M059J (cell line): Measurements from ENCODE around the gene FJX1. TPM values are rescaled to one million over a fixed set of nuclear protein-coding genes. Genes with fewer than 3 reads are reported as not detected.
A peak's percentile ranks its signal among the peaks of the same experiment; 100 is the strongest.

Experiments
- DNase-seq: peaks from one replicate; pipeline ENCODE4 v3.0.0-alpha.2; 2012; ENCODE audit warnings: low read depth
- total RNA-seq: library from RNA; depleted of rRNA; stranded (reverse); fragments of >200 nt; shearing (Covaris generic); gene quantifications from 2 replicates; pipeline ENCODE4 v1.2.3, GENCODE V29; 2014; rRNA removed

The FJX1 gene, protein sequence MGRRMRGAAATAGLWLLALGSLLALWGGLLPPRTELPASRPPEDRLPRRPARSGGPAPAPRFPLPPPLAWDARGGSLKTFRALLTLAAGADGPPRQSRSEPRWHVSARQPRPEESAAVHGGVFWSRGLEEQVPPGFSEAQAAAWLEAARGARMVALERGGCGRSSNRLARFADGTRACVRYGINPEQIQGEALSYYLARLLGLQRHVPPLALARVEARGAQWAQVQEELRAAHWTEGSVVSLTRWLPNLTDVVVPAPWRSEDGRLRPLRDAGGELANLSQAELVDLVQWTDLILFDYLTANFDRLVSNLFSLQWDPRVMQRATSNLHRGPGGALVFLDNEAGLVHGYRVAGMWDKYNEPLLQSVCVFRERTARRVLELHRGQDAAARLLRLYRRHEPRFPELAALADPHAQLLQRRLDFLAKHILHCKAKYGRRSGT
- 10.5 and 14.4 TPM in 2 replicates for total RNA-seq

DNA sequence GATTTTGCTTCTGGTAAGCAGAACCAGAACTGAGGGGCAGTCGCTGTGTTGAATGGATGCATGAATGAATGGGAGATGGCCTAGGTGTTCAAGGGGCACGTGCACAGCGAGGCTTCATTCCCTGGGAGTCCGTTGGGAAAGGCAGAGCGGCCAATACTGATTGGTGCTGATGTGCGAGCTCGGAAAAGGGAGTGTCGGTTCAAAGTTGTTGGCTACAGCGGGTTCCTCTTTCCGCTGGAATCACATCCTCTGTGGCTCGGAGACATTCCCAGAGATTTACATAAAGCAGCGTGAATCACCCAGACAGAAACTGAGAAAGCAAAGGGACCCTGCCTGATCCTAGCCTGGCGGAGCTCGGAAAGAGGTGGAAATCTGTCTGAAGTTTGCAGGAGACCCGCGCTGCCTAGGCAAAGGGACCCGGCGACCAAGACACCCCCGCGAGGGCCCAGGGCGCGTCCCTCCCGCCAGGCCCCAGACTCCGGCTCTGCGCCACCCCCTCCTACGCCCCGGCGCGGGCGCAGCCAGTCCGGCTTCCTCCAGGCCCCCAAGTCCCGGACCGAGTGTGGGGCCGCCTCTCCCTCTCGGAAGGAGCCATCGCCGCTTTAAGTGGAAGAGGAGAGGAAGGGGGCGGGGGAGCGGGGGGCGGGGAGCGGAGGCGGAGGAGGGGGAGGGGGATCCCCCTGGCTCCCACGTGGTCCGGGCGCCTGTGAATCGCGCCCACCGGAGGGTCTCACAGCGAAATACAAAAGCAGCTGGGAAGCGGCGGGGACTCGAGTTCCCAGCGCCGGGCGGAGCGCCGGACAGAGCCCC lies at the start of gene FJX1:
TSS of gene FJX1 (plus strand) at position 774 of the 810 bp plus-strand sequence. CDS start 177 bp downstream, outside the sequence.
- peak; percentile 91 for DNase-seq

DNA sequence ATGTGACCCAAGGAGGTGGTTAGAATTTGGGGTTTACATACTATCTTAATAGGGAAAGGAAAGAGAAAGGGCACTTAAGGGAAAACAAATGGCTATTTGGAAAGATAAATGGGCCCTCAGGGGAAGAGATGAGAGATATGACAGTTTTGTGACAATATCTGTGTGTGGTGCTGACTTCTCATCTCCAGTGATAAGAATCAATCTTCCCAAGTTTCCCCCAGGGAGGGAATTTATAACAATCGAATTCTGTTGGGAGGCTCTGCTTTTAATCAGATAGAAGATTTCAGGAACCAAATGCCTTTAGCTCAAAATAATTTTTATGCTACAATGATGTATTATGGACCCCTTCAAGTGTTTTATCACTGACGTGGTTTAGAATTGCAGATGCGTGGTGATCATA lies 46.6 kb upstream of the FJX1 start:
- no peak for DNase-seq

DNA sequence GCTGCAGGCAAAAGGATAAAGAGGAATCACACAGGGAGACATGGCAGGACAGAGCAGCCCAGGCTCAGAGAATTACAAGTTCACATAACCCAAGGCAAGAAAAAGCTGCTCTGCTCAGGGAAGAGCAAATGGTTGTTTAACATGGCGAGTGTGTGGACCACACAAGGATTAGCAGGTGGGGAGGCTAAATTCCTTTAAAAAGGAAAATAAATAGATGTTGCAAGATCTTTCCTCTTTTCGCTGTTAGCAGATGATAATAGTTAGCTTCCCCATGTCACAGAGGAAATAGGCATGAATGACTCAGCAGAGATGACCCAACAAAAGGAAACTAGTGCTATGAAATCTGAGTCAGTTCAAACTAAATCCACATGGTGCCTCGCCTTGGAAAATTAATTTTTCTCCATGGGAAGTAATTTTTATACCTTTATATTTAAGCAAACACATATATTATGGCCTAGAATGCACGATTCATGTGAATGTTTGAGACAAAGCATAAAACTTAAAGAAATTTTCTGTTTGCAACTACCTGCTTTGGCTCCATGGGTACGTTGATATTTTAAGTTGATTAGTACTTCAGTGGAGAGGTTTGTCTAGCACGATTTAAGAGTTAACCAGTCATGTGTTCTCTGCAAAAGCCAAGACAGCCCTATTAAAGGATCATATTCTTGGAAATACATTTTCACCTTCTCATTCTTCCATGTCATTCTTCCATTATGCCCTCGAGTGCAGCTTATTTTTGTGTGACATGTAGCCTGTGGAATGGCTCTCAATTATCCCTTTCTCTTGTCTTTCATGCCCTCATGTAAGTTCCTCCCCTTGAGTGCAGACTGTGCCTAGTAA lies 38.5 kb upstream of the FJX1 start:
- peak; percentile 90 for DNase-seq

DNA sequence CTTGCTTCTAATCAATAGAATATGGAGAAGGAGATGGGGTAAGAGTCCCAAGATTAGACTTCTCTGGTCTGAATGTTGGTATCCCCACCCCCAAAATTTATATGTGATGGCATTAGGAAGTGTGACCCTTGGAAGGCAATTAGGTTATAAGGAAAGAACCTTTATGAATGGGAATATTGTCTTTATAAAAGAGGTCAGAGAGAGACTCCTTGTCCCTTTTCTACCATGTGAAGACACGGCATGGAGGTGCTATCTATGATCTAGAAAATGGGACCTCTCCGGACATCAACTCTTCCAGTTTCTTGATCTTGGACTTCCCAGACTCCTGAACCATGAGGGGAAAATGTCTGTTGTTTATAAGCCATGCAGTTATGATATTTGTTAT lies 37.9 kb upstream of the FJX1 start:
- DNase-seq: no peak

DNA sequence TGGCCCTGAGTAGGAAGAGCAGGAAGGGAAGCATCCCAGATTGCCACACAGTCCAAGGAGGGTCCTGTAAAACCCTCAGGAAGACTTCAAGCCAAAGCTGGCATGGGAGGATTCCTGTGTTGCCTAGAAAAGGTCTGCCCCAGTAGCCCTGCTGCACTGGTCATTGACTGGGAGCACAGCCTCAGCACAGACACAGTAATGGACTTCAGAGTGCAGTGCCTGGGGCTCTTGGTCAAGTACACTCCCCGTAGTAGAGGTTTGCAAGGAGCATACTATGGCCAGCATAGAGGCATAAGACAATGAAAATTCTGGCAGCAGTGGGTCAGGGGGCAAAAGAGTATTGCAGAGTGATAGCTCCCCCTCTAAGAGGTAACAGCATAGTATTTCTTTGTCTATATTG lies 36.2 kb upstream of the FJX1 start:
- peak; percentile 12 for DNase-seq

DNA sequence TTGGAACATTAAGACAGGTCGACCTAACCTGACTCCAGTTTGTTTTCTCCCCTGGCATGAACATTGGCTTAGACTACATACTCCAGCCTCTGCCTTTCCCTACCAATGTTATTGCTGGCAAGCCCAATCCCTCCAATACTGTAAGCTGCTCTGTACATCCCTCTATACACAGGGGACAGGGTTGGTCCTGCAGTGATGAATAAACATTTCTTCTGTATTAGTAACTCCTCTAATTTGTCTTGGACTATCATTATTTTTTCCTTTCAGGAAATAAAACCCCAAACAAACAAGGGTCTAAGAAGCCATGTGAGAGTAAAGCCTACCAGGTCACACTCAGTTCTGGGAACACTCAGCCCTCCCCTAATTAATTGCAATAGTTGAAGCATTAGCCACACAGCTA lies 35.1 kb upstream of the FJX1 start:
- DNase-seq: peak; percentile 46

DNA sequence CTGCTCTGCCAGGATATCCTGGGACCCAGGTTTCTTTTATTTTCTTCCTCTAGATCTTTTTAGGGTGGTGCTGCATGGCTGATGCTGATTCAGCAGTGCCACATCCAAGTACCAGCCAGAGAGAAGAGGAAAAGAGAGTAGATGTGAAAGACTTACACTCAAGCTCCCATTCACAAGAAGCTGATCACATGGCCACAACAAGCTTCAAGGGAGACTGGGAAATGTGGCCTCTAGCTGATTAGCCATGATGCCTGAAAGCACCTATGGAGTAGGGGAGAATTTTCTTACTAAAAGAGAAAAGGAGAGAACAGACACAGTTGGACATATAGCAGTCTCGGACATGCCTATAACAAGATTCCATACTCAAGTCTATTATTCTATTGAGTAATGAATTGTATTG lies 34.4 kb upstream of the FJX1 start:
- peak; percentile 55 for DNase-seq

DNA sequence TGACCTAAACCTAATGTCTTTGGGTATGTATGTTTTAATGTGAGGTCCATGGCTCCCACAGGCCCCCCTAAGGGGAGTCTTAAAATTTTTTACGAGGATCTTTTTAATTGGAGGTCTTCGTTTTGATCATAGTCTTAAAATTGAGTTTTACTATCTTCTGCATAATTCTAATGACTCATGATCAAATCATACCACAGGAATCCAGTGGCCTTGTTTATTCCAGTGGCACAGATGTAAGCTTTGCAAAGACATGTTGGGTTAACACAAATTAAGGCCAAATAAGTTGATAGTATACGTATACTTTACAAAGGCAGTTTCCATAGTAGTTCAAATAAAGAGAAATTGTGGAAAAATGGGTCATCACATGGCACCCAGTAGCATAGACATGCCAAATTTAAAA lies 33.9 kb upstream of the FJX1 start:
- DNase-seq: peak; percentile 86

DNA sequence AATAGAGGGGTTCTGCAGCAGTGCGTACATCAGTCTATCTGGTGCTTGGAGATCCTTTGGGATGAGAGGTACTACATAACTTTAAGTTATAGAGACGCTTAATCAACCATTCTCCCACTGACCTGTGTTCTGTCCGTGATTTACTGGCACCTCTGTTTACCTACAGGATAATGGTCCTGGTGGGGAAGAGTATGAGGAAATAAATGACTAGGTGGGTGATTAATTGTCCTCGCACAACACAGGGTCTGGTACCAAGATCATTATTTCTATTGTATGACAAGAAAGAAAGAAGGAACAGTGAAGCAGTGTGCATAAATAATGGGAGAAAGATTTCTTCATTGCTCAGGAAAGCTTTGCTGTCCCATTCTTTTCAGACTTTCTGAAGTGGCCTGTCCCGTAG lies 32.8 kb upstream of the FJX1 start:
- no peak for DNase-seq

DNA sequence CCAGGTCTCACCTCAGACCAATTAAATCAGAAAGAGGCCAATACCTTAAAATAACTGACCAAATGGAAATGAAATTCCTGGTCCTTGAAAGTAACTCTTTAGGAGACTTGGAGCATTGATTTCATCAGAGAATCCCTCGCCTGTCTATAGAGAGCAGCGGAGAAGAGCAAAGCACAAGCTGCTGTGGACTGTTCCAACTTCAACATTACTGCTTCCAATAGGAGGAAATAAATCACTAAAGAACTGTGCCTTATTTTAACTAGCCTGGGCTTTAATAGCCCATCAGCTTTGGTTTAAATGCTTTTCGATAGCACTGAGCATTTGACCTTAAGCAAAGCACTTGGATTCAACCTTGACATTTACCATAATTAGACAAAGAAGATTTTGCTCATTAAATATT lies 32.0 kb upstream of the FJX1 start:
- no peak for DNase-seq

DNA sequence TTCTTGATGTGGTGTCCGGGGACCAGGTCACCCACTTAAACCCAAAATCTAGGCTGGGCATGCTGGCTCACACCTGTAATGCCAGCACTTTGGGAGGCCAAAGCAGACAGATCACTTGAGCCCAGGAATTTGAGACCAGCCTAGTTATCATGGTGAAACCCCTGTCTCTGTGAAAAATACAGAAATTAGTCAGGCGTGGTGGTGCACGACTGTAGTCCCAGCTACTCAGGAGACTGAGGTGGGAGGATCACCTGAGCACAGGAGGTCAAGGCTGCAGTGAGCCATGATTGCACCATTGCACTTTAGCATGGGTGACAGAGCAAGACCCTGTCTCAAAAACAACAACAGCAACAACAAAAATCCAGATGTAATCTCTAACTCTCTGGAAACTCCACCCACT lies 30.3 kb upstream of the FJX1 start:
- no peak for DNase-seq

DNA sequence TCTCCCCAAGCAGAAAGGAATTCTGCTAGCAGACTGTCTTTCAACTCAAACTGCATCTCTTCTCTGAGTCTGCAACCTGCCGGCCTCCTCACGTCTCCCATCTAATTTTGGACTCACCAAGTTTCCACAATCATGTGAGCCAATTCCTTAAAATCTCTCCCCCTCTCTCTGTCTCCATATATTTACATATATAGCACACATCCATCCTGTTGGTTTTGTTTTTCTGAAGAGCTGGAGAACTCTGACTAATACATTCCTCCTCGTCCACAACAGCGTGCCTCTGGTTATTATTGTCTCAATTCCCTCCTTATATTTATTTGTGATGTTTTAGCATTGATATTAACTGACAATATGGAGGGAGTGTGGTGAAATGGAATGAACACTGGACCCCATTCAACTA lies 29.6 kb upstream of the FJX1 start:
- DNase-seq: peak; percentile 45

DNA sequence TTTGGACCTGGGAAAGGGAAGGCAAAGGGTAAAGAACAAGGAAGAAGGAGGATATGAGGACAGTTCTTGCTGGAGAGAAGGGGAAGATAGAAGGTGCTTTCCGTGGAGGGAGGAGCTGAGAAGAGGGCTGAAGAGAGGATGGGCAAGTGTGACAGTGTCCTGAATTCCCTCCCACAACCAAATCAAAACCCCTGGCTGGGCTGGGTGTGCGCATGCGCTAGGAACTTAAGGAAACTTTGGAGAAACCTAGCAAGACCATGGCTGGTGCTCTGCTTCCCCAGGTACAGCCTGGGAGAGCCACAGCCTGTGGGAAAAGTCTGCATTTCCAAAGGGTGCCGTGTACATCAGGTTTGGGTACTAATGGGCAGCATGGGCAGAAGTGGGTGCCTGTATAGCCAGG lies 29.0 kb upstream of the FJX1 start:
- DNase-seq: no peak

DNA sequence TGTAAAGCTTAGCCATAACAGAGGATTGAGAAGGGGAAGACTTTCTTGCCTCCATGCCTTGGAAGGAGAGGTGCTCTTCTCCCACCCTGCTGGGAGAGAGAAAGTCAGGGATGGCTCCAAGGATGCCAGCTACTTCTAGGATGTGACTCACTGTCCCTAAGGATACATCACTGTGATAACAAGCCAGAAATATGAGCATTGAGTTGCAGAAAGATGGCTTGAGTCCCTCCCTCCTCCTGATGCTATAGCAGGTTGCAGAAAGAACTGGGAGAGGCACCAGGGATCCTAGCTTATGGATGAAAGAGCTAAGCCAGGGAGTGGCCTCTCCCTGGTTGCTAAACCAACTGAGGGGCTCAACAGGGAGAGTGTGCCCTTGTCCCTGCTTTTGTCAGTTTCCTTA lies 27.8 kb upstream of the FJX1 start:
- peak; percentile 53 for DNase-seq

DNA sequence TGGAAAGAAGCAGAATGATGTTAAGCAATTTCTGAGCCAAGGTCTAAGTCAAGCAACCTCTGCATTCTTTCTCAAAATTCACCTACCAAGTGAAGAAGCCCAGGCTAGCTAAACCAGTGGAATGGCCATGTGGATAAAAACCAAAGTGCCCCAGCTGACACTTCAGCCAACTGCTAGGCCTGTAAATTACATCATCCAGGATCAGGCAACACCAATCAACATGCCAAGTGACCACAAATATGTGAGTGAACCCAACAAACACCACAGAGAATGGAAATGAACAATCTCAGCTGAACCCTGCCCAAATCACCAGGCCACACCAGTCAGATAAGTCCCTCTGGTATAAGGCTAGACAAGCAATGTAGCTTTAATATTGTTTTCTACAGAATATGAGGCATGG lies 25.1 kb upstream of the FJX1 start:
- peak; percentile 96 for DNase-seq

DNA sequence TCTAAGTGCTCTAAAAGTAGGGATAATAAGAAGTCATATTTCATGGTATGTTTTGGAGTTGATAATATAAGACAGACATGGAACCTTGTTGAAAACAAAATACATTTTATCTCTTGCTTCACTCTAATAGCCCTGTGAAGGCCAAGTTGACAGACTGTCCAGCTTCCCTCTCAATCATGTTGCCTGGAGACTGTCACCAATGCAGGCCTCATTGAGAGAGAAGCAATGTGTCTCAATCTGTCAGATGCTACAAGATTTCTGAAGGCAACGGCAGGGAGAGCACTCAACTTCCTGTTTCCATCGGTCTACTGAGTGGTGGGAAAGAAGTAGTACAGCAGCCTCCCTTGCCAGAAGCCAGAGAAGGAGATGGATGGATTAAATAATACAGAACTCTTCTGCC lies 23.6 kb upstream of the FJX1 start:
- DNase-seq: no peak

DNA sequence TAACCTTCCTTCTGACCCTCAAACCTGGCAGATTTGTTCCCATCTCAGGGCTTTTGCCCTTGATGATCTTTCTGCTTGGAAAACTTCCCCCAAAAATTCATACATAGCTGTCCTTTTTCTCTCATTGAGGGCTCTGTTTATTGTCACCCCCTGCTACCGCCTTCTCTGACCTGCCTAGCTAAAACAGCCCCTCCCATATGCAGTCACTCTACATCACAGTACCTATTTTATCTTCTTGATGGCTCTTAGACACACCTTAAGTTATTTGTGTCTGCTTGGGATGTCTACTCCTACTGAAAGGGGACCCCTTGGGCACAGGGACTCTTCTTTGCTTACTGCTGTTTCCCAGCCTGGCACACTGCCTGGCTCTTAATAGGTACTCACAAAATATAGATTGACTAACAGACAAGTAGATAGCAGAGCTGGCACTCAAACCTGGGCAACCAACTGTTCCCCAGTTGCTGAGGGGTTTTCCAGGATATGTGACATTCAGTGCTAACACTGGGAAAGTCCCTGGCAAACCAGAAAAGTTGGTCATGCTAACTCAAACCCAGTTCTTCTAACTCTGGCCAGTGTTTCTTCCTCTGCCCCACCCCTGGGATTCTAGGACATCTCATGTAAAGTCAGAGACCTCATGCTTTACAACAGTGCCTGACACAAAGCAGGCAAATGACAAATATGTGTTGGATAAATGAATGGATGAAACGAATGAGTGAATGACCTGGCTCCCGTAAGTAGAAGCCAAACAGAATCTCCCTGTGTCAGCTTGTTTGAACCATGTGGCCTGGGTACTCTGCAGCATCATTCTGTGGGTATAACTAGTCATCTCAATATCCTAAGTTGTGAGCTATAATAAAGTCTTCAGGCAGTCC lies 19.8 kb upstream of the FJX1 start:
- DNase-seq: peak; percentile 38

DNA sequence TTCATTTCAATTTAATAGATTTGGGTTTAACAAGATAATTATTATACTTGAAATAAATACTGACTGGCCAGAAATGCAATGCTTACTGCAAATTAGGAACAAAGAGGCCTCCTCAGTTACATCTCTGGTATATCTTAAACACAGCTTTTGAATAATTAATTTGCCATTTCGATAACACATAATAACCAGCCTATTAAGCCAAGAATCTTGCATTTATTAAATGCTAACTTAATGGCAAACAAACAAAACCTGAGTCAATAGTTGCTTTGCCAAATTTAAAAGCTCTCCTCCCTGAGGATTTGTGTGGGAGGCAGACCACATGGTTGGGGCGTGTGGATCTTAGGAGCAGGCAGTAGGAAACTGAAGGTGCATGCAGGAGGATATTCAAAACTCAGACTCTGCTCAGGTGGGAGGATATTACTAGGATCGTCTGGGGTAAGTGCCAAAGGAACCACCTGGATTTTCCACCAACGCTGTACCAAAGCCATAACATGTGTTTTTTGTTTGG lies 17.9 kb upstream of the FJX1 start:
- no peak for DNase-seq

DNA sequence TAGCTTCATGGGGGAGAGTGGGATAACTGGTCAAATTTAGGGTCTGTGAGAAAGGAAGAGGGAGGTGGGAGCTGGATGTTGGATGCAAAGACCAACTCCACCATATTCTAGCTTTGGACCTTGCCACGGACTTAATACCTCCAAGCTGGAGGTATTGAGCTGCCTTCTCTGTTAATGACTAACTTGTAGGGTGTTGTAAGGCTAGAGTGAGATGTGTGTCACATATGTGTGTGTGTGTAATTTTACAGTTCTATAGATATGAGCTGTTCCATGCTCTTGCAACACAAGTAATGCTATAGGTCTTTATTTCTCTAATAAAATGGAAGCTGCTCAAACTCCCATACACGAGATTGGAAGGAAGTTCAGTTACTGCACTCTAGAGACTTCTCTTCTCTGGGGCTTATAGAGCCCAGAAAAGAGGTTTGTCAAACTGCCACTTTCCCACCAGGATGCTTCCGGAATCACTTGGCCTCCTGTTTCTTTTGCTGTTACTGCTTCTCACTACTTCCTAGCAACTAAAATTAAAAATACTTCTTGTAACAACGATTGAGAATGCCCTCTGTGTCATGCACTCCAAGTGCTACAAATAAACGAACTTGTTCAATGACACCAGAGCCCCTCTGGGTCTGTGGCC lies 16.0 kb upstream of the FJX1 start:
- no peak for DNase-seq

DNA sequence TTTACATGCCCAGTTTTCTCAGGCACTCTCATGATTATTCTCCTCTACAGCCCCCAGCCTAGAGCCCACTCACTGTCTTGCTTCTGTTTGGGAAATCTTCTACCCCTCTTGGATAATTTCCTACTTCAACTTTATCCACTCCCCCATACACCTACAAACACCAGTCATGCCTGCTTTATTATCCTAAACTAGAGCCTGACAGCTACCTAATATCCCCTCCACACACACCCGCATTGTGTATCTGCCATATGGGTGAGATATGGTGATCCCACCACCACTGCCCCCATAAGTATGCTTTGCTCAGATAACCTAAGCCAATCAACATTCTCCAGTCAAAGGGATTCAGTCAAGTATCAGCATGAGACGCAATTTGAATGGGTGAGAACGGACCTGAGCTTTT lies 15.3 kb upstream of the FJX1 start:
- no peak for DNase-seq
